ENCODE measurements around the gene PIK3C2B.

The PIK3C2B gene

GRCh38 chr1:204461331-204462228 lies 33.0 kb downstream of the PIK3C2B start:
- DNase-seq (ENCODE audit: low read depth in 3 of 3): peak in 1 of 3 experiments; percentile 24

GRCh38 chr1:204460346-204460745 lies 34.3 kb downstream of the PIK3C2B start:
- DNase-seq (ENCODE audit: low read depth in 3 of 3): no peak

GRCh38 chr1:204459706-204460105 lies 34.9 kb downstream of the PIK3C2B start:
- DNase-seq (ENCODE audit: low read depth in 3 of 3): no peak

- no peak for DNase-seq (ENCODE audit: low read depth in 3 of 3)
Observed at GRCh38 chr1:204457666-204458065, 36.9 kb downstream of the PIK3C2B start.

GRCh38 chr1:204456826-204457442 lies 37.7 kb downstream of the PIK3C2B start:
- DNase-seq (ENCODE audit: low read depth in 3 of 3): no peak

- no peak for DNase-seq (ENCODE audit: low read depth in 3 of 3)
Observed at GRCh38 chr1:204455831-204456145, 38.8 kb downstream of the PIK3C2B start.

GRCh38 chr1:204455063-204455830 lies 39.4 kb downstream of the PIK3C2B start:
- DNase-seq (ENCODE audit: low read depth in 3 of 3): no peak

- DNase-seq (ENCODE audit: low read depth in 3 of 3): no peak
Observed at GRCh38 chr1:204454476-204454875, 40.1 kb downstream of the PIK3C2B start.

GRCh38 chr1:204453141-204453772 lies 41.3 kb downstream of the PIK3C2B start:
- peak; percentile 41 to 62 (median 42) for DNase-seq (ENCODE audit: low read depth in 3 of 3)

GRCh38 chr1:204451352-204452124 lies 43.1 kb downstream of the PIK3C2B start:
- DNase-seq (ENCODE audit: low read depth in 3 of 3): no peak

- no peak for DNase-seq (ENCODE audit: low read depth in 3 of 3)
Observed at GRCh38 chr1:204450461-204451257, 43.9 kb downstream of the PIK3C2B start.

- no peak for DNase-seq (ENCODE audit: low read depth in 3 of 3)
Observed at GRCh38 chr1:204449678-204450280, 44.8 kb downstream of the PIK3C2B start.

GRCh38 chr1:204448991-204449677 lies 45.5 kb downstream of the PIK3C2B start:
- DNase-seq (ENCODE audit: low read depth in 3 of 3): no peak

GRCh38 chr1:204448344-204448964 lies 46.2 kb downstream of the PIK3C2B start:
- DNase-seq (ENCODE audit: low read depth in 3 of 3): no peak

GRCh38 chr1:204447736-204448135 lies 46.9 kb downstream of the PIK3C2B start:
- DNase-seq (ENCODE audit: low read depth in 3 of 3): no peak

- DNase-seq (ENCODE audit: low read depth in 3 of 3): no peak
Observed at GRCh38 chr1:204447190-204447589, 47.4 kb downstream of the PIK3C2B start.

- DNase-seq (ENCODE audit: low read depth in 3 of 3): peak; percentile 57 to 72 (median 64)
Observed at GRCh38 chr1:204446413-204447111, 48.0 kb downstream of the PIK3C2B start.

- peak in 2 of 3 experiments; percentile 21 to 55 for DNase-seq (ENCODE audit: low read depth in 3 of 3)
Observed at GRCh38 chr1:204445860-204446412, 48.7 kb downstream of the PIK3C2B start.

Measured in stimulated activated CD4-positive, alpha-beta T cell treated with anti-CD3 and anti-CD28 coated beads, TNF-alpha, amount 100 ng/mL, for 24 hours (primary cell).